K562 (cell line): Measurements from ENCODE around the gene SPIB. TPM values are rescaled to one million over a fixed set of nuclear protein-coding genes. Genes with fewer than 3 reads are reported as not detected.

Experiments
- ATAC-seq: fragments of 200-7000 bp; cut with Tn5 transposase; 3 replicates; pipeline ENCODE4 v1.9.1; 2020; ENCODE audit warnings: moderate library complexity
- BruUV-seq: library from RNA; stranded (reverse); fragments of 400-500 nt; replicated peaks from 2 replicates; lab custom pipeline; 2021; lab: Mats Ljungman, UMichigan
- CTCF ChIA-PET: fragments of 300-600 bp; formaldehyde crosslinking; extraction: SDS; loops from one replicate; lab custom pipeline; 2021; ENCODE audit warnings: low intra/inter-chr PET ratio; lab: Yijun Ruan, JAX
- POLR2A ChIA-PET: fragments of 300-600, 350-650 bp; sonication (Branson Sonifier 250); formaldehyde crosslinking; extraction: SDS; loops from one replicate; lab custom pipeline; 2021; ENCODE audit warnings: antibody characterized with exemption, inconsistent platforms; lab: Yijun Ruan, JAX
- DNase-seq, 4 experiments: peaks; one replicate each; pipeline versions ENCODE4 v3.0.0 to v3.0.0-alpha.2; 2011 to 2018; ENCODE audit warnings: low spot score in 3 of 4, mixed read lengths in 3 of 4; ENCODE audit errors: extremely low read depth in 1 of 4
- FAIRE-seq: peaks from 2 replicates; lab custom pipeline; 2011; peaks lifted over from hg19 to GRCh38; lab: Jason Lieb, UNC
- H2AFZ ChIP-seq: 2 replicates; pipeline ENCODE4 v1.6.0; 2011; ENCODE audit warnings: low read depth, low read length, control low read depth, inconsistent platforms
- H3K27ac ChIP-seq: fragments of 200-600 bp; 3 replicates; pipeline ENCODE4 v1.8.0; 2011; ENCODE audit warnings: low read depth, mild to moderate bottlenecking, control low read depth, inconsistent platforms, low read length, moderate library complexity, mixed read lengths; ENCODE audit errors: extremely low read depth
- H3K27me3 ChIP-seq, 2 experiments: fragments of 300-600 bp in 1 of 2; 2 replicates in 1 of 2; 3 replicates in 1 of 2; pipeline versions ENCODE4 v1.6.0 to v1.8.0; 2011; ENCODE audit warnings: inconsistent platforms in 2 of 2, low read length in 2 of 2, mild to moderate bottlenecking in 1 of 2, mixed read lengths in 1 of 2, moderate library complexity in 1 of 2; ENCODE audit not compliant: control insufficient read depth in 2 of 2, insufficient read depth in 2 of 2
- H3K36me3 ChIP-seq: fragments of 300-600 bp; 3 replicates; pipeline ENCODE4 v1.8.0; 2011; ENCODE audit warnings: mild to moderate bottlenecking, low read length, inconsistent platforms; ENCODE audit not compliant: control insufficient read depth, insufficient read depth
- H3K4me1 ChIP-seq, 2 experiments: fragments of 200-600 bp in 1 of 2; replicated peaks in 1 of 2; 2 replicates in 1 of 2; 3 replicates in 1 of 2; pipeline versions ENCODE4 v1.5.1 to v1.8.0; 2011; ENCODE audit warnings: inconsistent platforms in 2 of 2, low read length in 2 of 2, mild to moderate bottlenecking in 1 of 2, mixed read lengths in 1 of 2, moderate library complexity in 1 of 2; ENCODE audit not compliant: control insufficient read depth in 2 of 2, insufficient read depth in 2 of 2
- H3K4me2 ChIP-seq: 2 replicates; pipeline ENCODE4 v1.6.1; 2011; ENCODE audit warnings: low read length, control low read depth, inconsistent platforms, mixed read lengths; ENCODE audit not compliant: insufficient read depth
- H3K4me3 ChIP-seq: fragments of 200-600 bp; sonication (generic), shearing (Covaris generic); 2 replicates; pipeline ENCODE4 v1.5.1; 2016; ENCODE audit warnings: control low read depth, inconsistent platforms
- H3K79me2 ChIP-seq: fragments of 200-600 bp; 3 replicates; pipeline ENCODE4 v1.8.0; 2011; ENCODE audit warnings: low read length, inconsistent platforms; ENCODE audit not compliant: control insufficient read depth, insufficient read depth
- H3K9ac ChIP-seq, 2 experiments: 2 replicates each; pipeline versions ENCODE4 v1.6.0 to v1.6.1; 2011; ENCODE audit warnings: low read depth in 2 of 2, low read length in 2 of 2, control low read depth in 1 of 2, inconsistent platforms in 1 of 2, mild to moderate bottlenecking in 1 of 2, mixed read lengths in 1 of 2; ENCODE audit not compliant: insufficient read depth in 1 of 2
- H3K9me1 ChIP-seq: one replicate; pipeline ENCODE4 v1.6.0; 2011; ENCODE audit warnings: inconsistent platforms, mild to moderate bottlenecking, low read length, moderate library complexity; ENCODE audit not compliant: control insufficient read depth, insufficient read depth
- H3K9me3 ChIP-seq: replicated peaks from 2 replicates; pipeline ENCODE4 v1.5.1; 2011; ENCODE audit warnings: low read depth, low read length, inconsistent platforms; ENCODE audit not compliant: control insufficient read depth, insufficient read depth
- H4K20me1 ChIP-seq: replicated peaks from 2 replicates; pipeline ENCODE4 v1.6.1; 2011; ENCODE audit warnings: low read length, inconsistent platforms, mixed read lengths; ENCODE audit not compliant: control insufficient read depth, insufficient read depth
- BCL6 ChIP-seq: fragments of 250-450 bp; sonication (Bioruptor Pico); IDR thresholded peaks from 2 replicates; pipeline ENCODE4 v1.4.0; 2020
- POLR2A ChIP-seq: fragments of 450-650 bp; conservative IDR thresholded peaks from 2 replicates; pipeline ENCODE4 v1.6.1; 2016
- POLR2B ChIP-seq: fragments of 450-650 bp; IDR thresholded peaks from 2 replicates; pipeline ENCODE4 v1.6.1; 2018; ENCODE audit warnings: low read depth; ENCODE audit not compliant: partially characterized antibody
- SUPT5H ChIP-seq: fragments of 450-650 bp; IDR thresholded peaks from 2 replicates; pipeline ENCODE4 v1.6.1; 2016
- TAF9B ChIP-seq: fragments of 450-650 bp; IDR thresholded peaks from 2 replicates; pipeline ENCODE4 v1.6.1; 2018; ENCODE audit warnings: mild to moderate bottlenecking; ENCODE audit not compliant: partially characterized antibody
- ZBTB33 ChIP-seq: sonication (generic); formaldehyde crosslinking; IDR thresholded peaks from 2 replicates; pipeline ENCODE4 v1.8.1; 2023; ENCODE audit warnings: mild to moderate bottlenecking, missing genetic modification reagents
- ZNF165 ChIP-seq: fragments of 250-450 bp; sonication (Bioruptor Pico); IDR thresholded peaks from 2 replicates; pipeline ENCODE4 v1.4.0; 2020; ENCODE audit warnings: borderline replicate concordance
- ZNF668 ChIP-seq: fragments of 250-450 bp; sonication (Bioruptor Pico); IDR thresholded peaks from 2 replicates; pipeline ENCODE4 v1.8.0; 2022; ENCODE audit warnings: mild to moderate bottlenecking, inconsistent platforms
- WGBS: fragments of 100-300 bp; shearing (Covaris generic); methylation state at CpG from one replicate; pipeline ENCODE4 v1.1.6; 2016; ENCODE audit warnings: low coverage, mixed read lengths; ENCODE audit not compliant: insufficient coverage; ENCODE audit errors: missing lambda C conversion rate; 5-methylcytosine and 5-hydroxymethylcytosine counted together
- in situ Hi-C: fragments of 300-500 bp; cut with MboI; formaldehyde crosslinking; loops from 4 replicates; pipeline ENCODE4 v1.15.0; 2018; ENCODE audit warnings: inconsistent platforms, mixed read lengths
- intact Hi-C: fragments of 100-400 bp; cut with micrococcal nuclease; formaldehyde crosslinking; loops from 2 replicates; pipeline ENCODE4 v1.14.2; 2022
- polyA plus RNA-seq, 8 experiments: library from polyadenylated mRNA; depleted of rRNA in 4 of 8; stranded (reverse) in 5 of 8; unstranded in 3 of 8; fragments of >200 nt; fragmentation: Nextera tagmentation in 2 of 8; fragmentation: Illumina TruSeq in 1 of 8; extraction: Ambion mirVana in 2 of 8; extraction: Trizol in 1 of 8; gene quantifications; 2 replicates each; pipeline versions ENCODE4 v1.2.1 to v1.2.3, GENCODE V29; 2011 to 2014; ENCODE audit warnings: inconsistent platforms in 1 of 8, missing spikeins in 1 of 8
- total RNA-seq, 7 experiments: library from RNA; depleted of rRNA in 6 of 7; stranded (reverse); fragments of >200 nt in 6 of 7; fragmentation: Illumina TruSeq in 2 of 7; extraction: Trizol in 2 of 7; gene quantifications; 2 replicates each; pipeline versions ENCODE4 v1.2.1 to v1.2.3, GENCODE V29; 2011 to 2021; ENCODE audit warnings: low replicate concordance in 1 of 7
- TF ChIP-seq, protein P1 (sequence below): fragments of 250-450 bp; sonication (Bioruptor Pico); IDR thresholded peaks from 2 replicates; pipeline ENCODE4 v1.6.1; 2021; ENCODE audit warnings: mild to moderate bottlenecking
- TF ChIP-seq, protein P2 (sequence below), 2 experiments: fragments of 450-650 bp in 1 of 2; IDR thresholded peaks; 2 replicates each; pipeline ENCODE4 v1.6.1; 2011 to 2017; ENCODE audit warnings: low read depth in 2 of 2, antibody characterized with exemption in 1 of 2, borderline replicate concordance in 1 of 2, low read length in 1 of 2, mild to moderate bottlenecking in 1 of 2, mixed read lengths in 1 of 2; ENCODE audit not compliant: control insufficient read depth in 1 of 2
- TF ChIP-seq, protein P3 (sequence below): sonication (generic); formaldehyde crosslinking; IDR thresholded peaks from 2 replicates; pipeline ENCODE4 v1.8.0; 2023; ENCODE audit warnings: mild to moderate bottlenecking, missing genetic modification reagents
- TF ChIP-seq, protein P4 (sequence below): sonication (generic); formaldehyde crosslinking; IDR thresholded peaks from 2 replicates; pipeline ENCODE4 v1.9.0; 2022; ENCODE audit warnings: mild to moderate bottlenecking, missing genetic modification reagents

The SPIB gene
- total and polyA plus RNA-seq, 9 of the 15 experiments (the other 6 are each of a cell fraction or from before 2014, with no cell fraction given), result 0.06 to 1.0 (median 0.43) TPM; not detected in 1

DNA sequence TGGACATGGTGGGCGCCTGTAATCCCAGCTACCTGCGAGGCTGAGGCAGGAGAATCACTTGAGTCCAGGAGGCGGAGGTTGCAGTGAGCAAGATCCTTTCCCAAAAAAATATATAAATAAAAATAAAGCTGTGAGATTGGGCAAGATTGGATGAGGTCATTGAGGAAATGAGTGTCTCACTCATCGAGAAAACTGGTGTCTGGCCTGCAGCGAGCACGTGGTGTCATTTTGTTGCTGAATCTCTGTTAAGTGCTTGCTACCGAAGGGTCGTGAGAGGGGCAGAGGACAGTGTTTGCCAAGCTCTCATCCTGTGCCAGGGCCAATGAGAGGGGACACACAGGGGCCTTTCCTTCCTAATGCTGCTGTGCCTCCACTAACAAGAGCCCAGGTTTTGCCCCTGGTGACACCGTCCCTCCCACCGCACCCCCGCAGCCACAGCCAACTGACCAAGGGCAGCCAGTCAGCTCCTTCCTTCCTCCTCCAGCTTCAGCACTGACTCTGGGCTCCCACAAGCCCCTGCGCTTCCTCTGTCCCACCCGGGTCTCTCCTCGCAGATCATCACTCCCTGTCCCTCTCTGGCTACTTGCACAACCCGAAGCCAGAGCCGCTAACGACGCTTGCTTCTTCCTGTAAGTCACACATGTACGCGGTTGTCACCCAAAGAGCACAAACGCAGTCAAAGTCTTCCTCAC, 31.4 kb upstream of the SPIB start (continued):
- TF ChIP-seq, protein P1, sequence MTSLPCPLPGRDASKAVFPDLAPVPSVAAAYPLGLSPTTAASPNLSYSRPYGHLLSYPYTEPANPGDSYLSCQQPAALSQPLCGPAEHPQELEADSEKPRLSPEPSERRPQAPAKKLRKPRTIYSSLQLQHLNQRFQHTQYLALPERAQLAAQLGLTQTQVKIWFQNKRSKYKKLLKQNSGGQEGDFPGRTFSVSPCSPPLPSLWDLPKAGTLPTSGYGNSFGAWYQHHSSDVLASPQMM (CRISPR knock-in tag), result no peak
- TF ChIP-seq, protein P2, sequence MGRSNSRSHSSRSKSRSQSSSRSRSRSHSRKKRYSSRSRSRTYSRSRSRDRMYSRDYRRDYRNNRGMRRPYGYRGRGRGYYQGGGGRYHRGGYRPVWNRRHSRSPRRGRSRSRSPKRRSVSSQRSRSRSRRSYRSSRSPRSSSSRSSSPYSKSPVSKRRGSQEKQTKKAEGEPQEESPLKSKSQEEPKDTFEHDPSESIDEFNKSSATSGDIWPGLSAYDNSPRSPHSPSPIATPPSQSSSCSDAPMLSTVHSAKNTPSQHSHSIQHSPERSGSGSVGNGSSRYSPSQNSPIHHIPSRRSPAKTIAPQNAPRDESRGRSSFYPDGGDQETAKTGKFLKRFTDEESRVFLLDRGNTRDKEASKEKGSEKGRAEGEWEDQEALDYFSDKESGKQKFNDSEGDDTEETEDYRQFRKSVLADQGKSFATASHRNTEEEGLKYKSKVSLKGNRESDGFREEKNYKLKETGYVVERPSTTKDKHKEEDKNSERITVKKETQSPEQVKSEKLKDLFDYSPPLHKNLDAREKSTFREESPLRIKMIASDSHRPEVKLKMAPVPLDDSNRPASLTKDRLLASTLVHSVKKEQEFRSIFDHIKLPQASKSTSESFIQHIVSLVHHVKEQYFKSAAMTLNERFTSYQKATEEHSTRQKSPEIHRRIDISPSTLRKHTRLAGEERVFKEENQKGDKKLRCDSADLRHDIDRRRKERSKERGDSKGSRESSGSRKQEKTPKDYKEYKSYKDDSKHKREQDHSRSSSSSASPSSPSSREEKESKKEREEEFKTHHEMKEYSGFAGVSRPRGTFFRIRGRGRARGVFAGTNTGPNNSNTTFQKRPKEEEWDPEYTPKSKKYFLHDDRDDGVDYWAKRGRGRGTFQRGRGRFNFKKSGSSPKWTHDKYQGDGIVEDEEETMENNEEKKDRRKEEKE (IDR thresholded peaks at IDR 0.05; ENCODE audit: borderline replicate concordance in 1 of 2, control insufficient read depth in 1 of 2, low read depth in 2 of 2, low read length in 1 of 2), result no peak

GRCh38 chr19:50387868-50388245, 30.9 kb upstream of the SPIB start:
- intact Hi-C loops, result no loop called here
- peaks cover 53% of the 10 kb centered on the region for H3K36me3 ChIP-seq
- no TSS peak for BruUV-seq
- TF ChIP-seq TAF9B (no peak), POLR2A (0 out of 2 replicates have a peak, but pooled peaks have one; percentile 18), ZBTB33 (0 out of 2 replicates have a peak, but pooled peaks have one; percentile 23), ZNF668 (CRISPR knock-in tag) (no peak), POLR2B (peak; percentile 19), BCL6 (CRISPR knock-in tag) (no peak), SUPT5H (0 out of 2 replicates have a peak, but pooled peaks have one; percentile 29), ZNF165 (CRISPR knock-in tag) (no peak)
- TF ChIP-seq, protein P3, sequence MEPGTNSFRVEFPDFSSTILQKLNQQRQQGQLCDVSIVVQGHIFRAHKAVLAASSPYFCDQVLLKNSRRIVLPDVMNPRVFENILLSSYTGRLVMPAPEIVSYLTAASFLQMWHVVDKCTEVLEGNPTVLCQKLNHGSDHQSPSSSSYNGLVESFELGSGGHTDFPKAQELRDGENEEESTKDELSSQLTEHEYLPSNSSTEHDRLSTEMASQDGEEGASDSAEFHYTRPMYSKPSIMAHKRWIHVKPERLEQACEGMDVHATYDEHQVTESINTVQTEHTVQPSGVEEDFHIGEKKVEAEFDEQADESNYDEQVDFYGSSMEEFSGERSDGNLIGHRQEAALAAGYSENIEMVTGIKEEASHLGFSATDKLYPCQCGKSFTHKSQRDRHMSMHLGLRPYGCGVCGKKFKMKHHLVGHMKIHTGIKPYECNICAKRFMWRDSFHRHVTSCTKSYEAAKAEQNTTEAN (CRISPR knock-in tag), result no peak
- TF ChIP-seq, protein P4, sequence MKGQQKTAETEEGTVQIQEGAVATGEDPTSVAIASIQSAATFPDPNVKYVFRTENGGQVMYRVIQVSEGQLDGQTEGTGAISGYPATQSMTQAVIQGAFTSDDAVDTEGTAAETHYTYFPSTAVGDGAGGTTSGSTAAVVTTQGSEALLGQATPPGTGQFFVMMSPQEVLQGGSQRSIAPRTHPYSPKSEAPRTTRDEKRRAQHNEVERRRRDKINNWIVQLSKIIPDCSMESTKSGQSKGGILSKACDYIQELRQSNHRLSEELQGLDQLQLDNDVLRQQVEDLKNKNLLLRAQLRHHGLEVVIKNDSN (CRISPR knock-in tag), result no peak

More at GRCh38 chr19:50387868-50388245, 30.9 kb upstream of the SPIB start:
- H3K4me3 ChIP-seq, result no peak overlapping the region
- 97% methylated on average over 8 of the region's 8 CpGs for WGBS
- DNase-seq (no peak), ATAC-seq (no peak), FAIRE-seq (no peak)
- H3K4me2 ChIP-seq, result no peak overlapping the region; the same call in 1 of the 2 replicates
- H3K4me1 ChIP-seq, result peaks cover 11 to 39% of the 10 kb centered on the region in 2 experiments
- no peaks in the 10 kb centered on the region for H3K9me1 ChIP-seq
- ChIA-PET CTCF (no interaction called here), POLR2A (no interaction called here)
- peak overlapping the region in 1 of 2 experiments; percentile 77; a peak in 2 of 4 replicates for H3K9ac ChIP-seq
- H3K27me3 ChIP-seq, result no peaks in the 10 kb centered on the region
- 0 out of 2 replicates have a peak, but pooled peaks cover 3% of the 10 kb centered on the region for H4K20me1 ChIP-seq
- no peaks in the 10 kb centered on the region for H3K9me3 ChIP-seq
- H3K27ac ChIP-seq, result no peak overlapping the region
- H3K79me2 ChIP-seq, result peaks cover 73% of the 10 kb centered on the region
- H2AFZ ChIP-seq, result no peak overlapping the region
- in situ Hi-C loops, result no loop called here
